Heart left ventricle (tissue), 16 donors: Measurements from ENCODE around the gene SMAD3. TPM values are rescaled to one million over a fixed set of nuclear protein-coding genes. Genes with fewer than 3 reads are reported as not detected.
"Not testable (repeated sequence)": the region's sequence is repeated elsewhere in the genome, so short reads cannot be mapped to it uniquely, and the experiment has no call there.

Experiments
- ATAC-seq, 4 donors: fragments of 200-7000 bp; cut with Tn5 transposase; one replicate each; pipeline ENCODE4 v1.9.1; 2020 to 2022; ENCODE audit warnings: moderate library complexity in 4 of 4, mild to moderate bottlenecking in 3 of 4, moderate number of reproducible peaks in 1 of 4
- DNase-seq, 5 donors: peaks; one replicate each; pipeline ENCODE4 v3.0.0-alpha.2; 2020
- H3K27ac ChIP-seq, 12 donors: fragments of 200-600 bp; sonication (generic) in 4 of 12; one replicate each; pipeline versions ENCODE4 v1.5.0 to v1.8.0; 2016 to 2022; ENCODE audit warnings: mild to moderate bottlenecking in 2 of 12
- H3K27me3 ChIP-seq, 9 donors: fragments of 200-600 bp; sonication (generic) in 2 of 9; one replicate each; pipeline versions ENCODE4 v1.5.1 to v1.8.0; 2016 to 2022; ENCODE audit warnings: mild to moderate bottlenecking in 3 of 9
- H3K36me3 ChIP-seq, 9 donors: fragments of 200-600 bp; sonication (generic) in 2 of 9; one replicate each; pipeline versions ENCODE4 v1.5.0 to v1.8.0; 2018 to 2022; ENCODE audit warnings: mild to moderate bottlenecking in 2 of 9
- H3K4me1 ChIP-seq, 12 donors: fragments of 200-600 bp; sonication (generic) in 4 of 12; one replicate each; pipeline versions ENCODE4 v1.5.0 to v1.8.0; 2016 to 2022; ENCODE audit warnings: mild to moderate bottlenecking in 3 of 12
- H3K4me3 ChIP-seq, 12 donors: fragments of 200-600 bp; sonication (generic) in 4 of 12; one replicate each; pipeline versions ENCODE4 v1.5.0 to v1.8.0; 2017 to 2022; ENCODE audit warnings: mild to moderate bottlenecking in 9 of 12, moderate library complexity in 4 of 12
- H3K9me3 ChIP-seq, 12 donors: fragments of 200-600 bp; sonication (generic) in 4 of 12; one replicate each; pipeline versions ENCODE4 v1.5.0 to v1.8.0; 2016 to 2022; ENCODE audit warnings: mild to moderate bottlenecking in 1 of 12
- CTCF ChIP-seq, 12 donors: fragments of 200-600 bp; sonication (generic) in 4 of 12; IDR thresholded peaks; one replicate each; pipeline versions ENCODE4 v1.5.0 to v1.8.0; 2018 to 2022; ENCODE audit warnings: antibody characterized with exemption in 12 of 12, mild to moderate bottlenecking in 5 of 12
- POLR2A ChIP-seq, 2 donors: fragments of 450-650 bp; IDR thresholded peaks; one replicate each; pipeline ENCODE4 v1.6.1; 2017; ENCODE audit warnings: antibody characterized with exemption in 2 of 2, mild to moderate bottlenecking in 2 of 2, moderate library complexity in 2 of 2
- WGBS, 4 donors: extraction: QIAGEN DNeasy Blood & Tissue Kit in 2 of 4; methylation state at CpG; one replicate each; pipeline versions ENCODE4 v1.1.5 to v1.1.7; 2013 to 2018; 5-methylcytosine and 5-hydroxymethylcytosine counted together
- intact Hi-C, 10 donors: fragments of 100-400 bp; cut with DNase I; formaldehyde crosslinking; loops; one replicate each; pipeline versions ENCODE4 v1.11.1 to v1.14.2; 2022
- polyA plus RNA-seq, 2 donors: library from polyadenylated mRNA; stranded (reverse); fragments of 200-250 nt; gene quantifications; one replicate each; pipeline ENCODE4 v1.2.3, GENCODE V29; 2013
- total RNA-seq, 9 donors: library from RNA; depleted of rRNA in 2 of 9; stranded (reverse); fragments of >200 nt in 2 of 9; fragmentation: NEBNext Ultra II Directional in 3 of 9; extraction: Animal tissue kit (Norgen Biotek cat#: 25700) in 3 of 9; gene quantifications; one replicate each; pipeline versions ENCODE4 v1.1.0 to v1.2.4, GENCODE V29; 2016 to 2023
- donor health status: ischemic (EF 13 %, LVEDD 7.1; RV severe dilation, severe dysfunction).
- donor health status: healthy with polysubstance abuse.
- donor health status: DM: no; HTN: yes; CAD: no.
- donor health status: DM: no; HTN: no; CAD: no.
- donor health status: ischemic (EF 25% LVEDD 6.9; RV normal size, moderate dysfunction).
- donor health status: ischemic (EF 25% LVEDD 5.7; RV mildly dilated, moderate dysfunction).
- donor health status: healthy.
- donor health status: DM: yes; HTN: yes; CAD: no.
- donor health status: ischemic (EF 35%, LVEDD 5.7; RV mildly dilated, moderate dysfunction).
- donor health status: nonischemic (EF 11% LVEDD 7.7; RV severe dilation, severe dysfunction).
- donor health status: DM: yes; HTN: yes; CAD: no.
- donor health status: PGD.
- donor health status: ischemic (EF 29% LVEDD 5.4; RV normal size, mild dysfunction).
- donor health status: nonischemic (EF 23%, LVEDD 6.1; RV moderate dilation, normal function).

The SMAD3 gene
- total and polyA plus RNA-seq, 11 donors = 5.6 to 34.3 (median 15.3) TPM

DNA sequence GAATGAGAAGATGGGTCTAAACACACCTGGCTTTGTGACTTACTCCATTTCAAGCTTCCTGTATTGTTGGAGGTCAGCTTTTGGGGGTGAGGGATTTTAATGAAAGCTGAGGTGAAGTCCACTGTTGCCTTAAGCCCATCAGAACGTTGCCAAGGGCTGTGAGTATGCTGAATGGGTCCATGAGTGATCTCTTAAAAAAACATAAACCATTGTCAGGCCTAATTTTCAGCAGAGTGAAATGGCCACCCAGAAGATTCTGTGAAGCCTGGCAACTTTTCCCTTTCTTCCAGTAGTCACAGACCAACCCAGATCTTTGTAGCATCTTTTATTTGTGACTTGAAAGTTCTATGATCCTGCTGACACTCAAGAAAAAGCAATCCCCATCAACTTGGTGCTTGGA, 87.0 kb downstream of the SMAD3 start:
- H3K36me3 ChIP-seq = no peaks in the 10 kb centered on the region
- ATAC-seq (no peak), DNase-seq (no peak)
- no peak overlapping the region for H3K27ac ChIP-seq
- peaks cover 0 to 54% (median 38%) of the 10 kb centered on the region in 12 donors for H3K4me1 ChIP-seq
- TF ChIP-seq POLR2A (IDR thresholded peaks at IDR 0.05) (no peak), CTCF (IDR thresholded peaks at IDR 0.05) (no peak)
- H3K27me3 ChIP-seq = no peaks in the 10 kb centered on the region
- H3K4me3 ChIP-seq = no peak overlapping the region
- intact Hi-C loops = no loop called here
- no peaks in the 10 kb centered on the region for H3K9me3 ChIP-seq
- 40 to 88% (median 86%) methylated on average over 1 of the region's 1 CpG for WGBS, 4 donors

DNA sequence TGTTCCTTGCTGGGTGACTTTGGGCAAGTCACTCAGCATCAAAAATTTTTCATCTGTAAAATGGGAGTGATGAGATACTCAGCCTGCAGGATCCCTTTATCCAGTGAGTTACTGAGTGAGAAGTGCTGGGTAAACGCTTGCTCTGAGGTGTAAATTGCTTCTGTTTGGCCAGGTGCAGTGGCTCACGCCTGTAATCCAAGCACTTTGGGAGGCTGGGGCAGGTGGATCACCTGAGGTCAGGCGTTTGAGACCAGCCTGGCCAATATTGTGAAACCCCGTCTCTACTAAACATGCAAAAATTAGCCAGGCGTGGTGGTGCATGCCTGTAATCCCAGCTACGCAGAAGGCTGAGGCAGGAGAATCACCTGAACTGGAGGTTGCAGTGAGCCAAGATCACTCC, 87.6 kb downstream of the SMAD3 start:
- DNase-seq, intact Hi-C loops, H3K9me3 ChIP-seq, H3K27me3 ChIP-seq, H3K36me3 ChIP-seq, H3K27ac ChIP-seq, ATAC-seq, H3K4me3 ChIP-seq: not testable (repeated sequence)
- WGBS, 4 donors = 90 to 97% (median 97%) methylated on average over 5 to 6 of the region's 6 CpGs
- H3K4me1 ChIP-seq = peaks cover 0 to 54% (median 38%) of the 10 kb centered on the region in 12 donors

GRCh38 chr15:67154249-67154648, 88.8 kb downstream of the SMAD3 start:
- Histone ChIP-seq H3K9me3 (no peaks in the 10 kb centered on the region), H3K27me3 (no peaks in the 10 kb centered on the region), H3K27ac (peak overlapping the region in 1 of 12 donors; percentile 18), H3K36me3 (no peaks in the 10 kb centered on the region), H3K4me3 (no peak overlapping the region), H3K4me1 (peaks cover 4 to 53% (median 39%) of the 10 kb centered on the region in 12 donors)
- intact Hi-C loops = no loop called here
- no peak for DNase-seq
- ATAC-seq = no peak
- TF ChIP-seq CTCF (IDR thresholded peaks at IDR 0.05) = no peak
- TF ChIP-seq POLR2A (IDR thresholded peaks at IDR 0.05) = no peak

DNA sequence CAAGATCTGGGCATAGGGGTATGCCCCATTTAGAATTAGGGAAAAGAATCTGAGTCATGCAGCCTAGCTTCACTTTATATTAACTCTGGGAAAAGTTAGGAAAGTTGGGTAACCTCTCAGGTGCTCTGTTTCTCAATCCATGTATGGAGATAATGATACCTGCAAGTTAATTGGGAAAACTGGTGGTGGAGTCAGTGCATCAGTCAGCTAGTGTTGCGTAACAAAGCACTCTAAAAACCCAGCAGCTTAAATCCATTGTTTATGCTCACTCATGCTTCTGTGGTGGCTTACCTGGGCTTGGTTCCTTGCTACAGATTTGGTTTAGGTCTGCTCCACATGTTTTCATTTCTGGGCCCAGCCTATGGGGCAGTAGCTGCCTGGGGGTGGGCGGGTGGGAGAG, 91.0 kb downstream of the SMAD3 start:
- TF ChIP-seq CTCF (IDR thresholded peaks at IDR 0.05) = no peak
- no peak for TF ChIP-seq POLR2A (IDR thresholded peaks at IDR 0.05)
- ATAC-seq = no peak
- intact Hi-C loops = loop anchor here in 1 of 10 donors (5.0 kb wide), 1 partner anchor 89 kb away; the partner anchor contains the start of gene SMAD3
- no peak overlapping the region for H3K27ac ChIP-seq
- H3K27me3 ChIP-seq = no peaks in the 10 kb centered on the region
- peaks cover 4 to 41% (median 20%) of the 10 kb centered on the region in 12 donors for H3K4me1 ChIP-seq
- no peak overlapping the region for H3K4me3 ChIP-seq
- H3K9me3 ChIP-seq = no peaks in the 10 kb centered on the region
- no peaks in the 10 kb centered on the region for H3K36me3 ChIP-seq
- no peak for DNase-seq
- WGBS, 4 donors = 93 to 99% (median 95%) methylated on average over 2 of the region's 2 CpGs

DNA sequence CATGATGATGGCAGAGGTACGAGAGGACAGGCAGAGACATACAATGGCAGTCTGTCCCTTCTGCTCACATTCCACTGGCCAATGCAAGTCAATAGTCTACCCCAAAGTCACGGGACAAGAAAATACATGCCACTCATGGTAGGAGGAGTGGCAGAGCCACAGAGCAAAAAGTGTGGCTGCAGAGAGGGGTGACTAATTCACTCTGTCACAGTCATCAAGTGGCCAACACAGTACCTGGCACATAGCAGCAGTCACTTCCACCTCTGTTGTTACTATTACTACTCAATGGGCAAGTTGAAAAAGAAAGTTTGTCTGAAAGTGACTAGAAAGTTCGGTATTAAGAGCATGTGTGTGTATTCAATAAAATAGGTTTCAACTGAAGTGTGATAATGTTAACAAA, 91.4 kb downstream of the SMAD3 start:
- 95 to 100% (median 97%) methylated on average over 3 of the region's 3 CpGs for WGBS, 4 donors

More for the DNA sequence above, 91.4 kb downstream of the SMAD3 start:
- peaks cover 4 to 45% (median 23%) of the 10 kb centered on the region in 12 donors for H3K4me1 ChIP-seq
- no peaks in the 10 kb centered on the region for H3K9me3 ChIP-seq
- intact Hi-C loops = loop anchor here in 1 of 10 donors (5.0 kb wide), 1 partner anchor 90 kb away; the partner anchor contains the start of gene SMAD3
- no peak for ATAC-seq
- no peak overlapping the region for H3K4me3 ChIP-seq
- H3K27ac ChIP-seq = peak overlapping the region in 4 of 12 donors; percentile 16 to 66 (median 46)
- no peaks in the 10 kb centered on the region for H3K27me3 ChIP-seq
- DNase-seq = no peak
- no peaks in the 10 kb centered on the region for H3K36me3 ChIP-seq
- TF ChIP-seq POLR2A (IDR thresholded peaks at IDR 0.05) = no peak
- TF ChIP-seq CTCF (IDR thresholded peaks at IDR 0.05) = no peak
